ENCODE measurements around the gene CD244.

CD244 gene

GRCh38 chr1:160879056-160879455 lies 16.4 kb upstream of the CD244 start:
- TF ChIP-seq TEAD4 (IDR thresholded peaks at IDR 0.05): no peak
- TF ChIP-seq TAF1 (IDR thresholded peaks at IDR 0.05; ENCODE audit: low read depth): no peak
- TF ChIP-seq EGR1 (IDR thresholded peaks at IDR 0.05): no peak
- TF ChIP-seq NFIC (IDR thresholded peaks at IDR 0.05): no peak
- TF ChIP-seq CEBPB (IDR thresholded peaks at IDR 0.05): no peak
- TF ChIP-seq TCF12 (IDR thresholded peaks at IDR 0.05; ENCODE audit: low read depth): no peak
- no peak for TF ChIP-seq REST (IDR thresholded peaks at IDR 0.05; ENCODE audit: low read depth)
- no peak for TF ChIP-seq CREB1 (IDR thresholded peaks at IDR 0.05; ENCODE audit: low read depth)
- TF ChIP-seq EP300 (IDR thresholded peaks at IDR 0.05; ENCODE audit: borderline replicate concordance): no peak
- no peak for TF ChIP-seq YY1 (IDR thresholded peaks at IDR 0.05; ENCODE audit: low read depth)
- no peak for TF ChIP-seq ZBTB7A (IDR thresholded peaks at IDR 0.05; ENCODE audit: low read depth)
- no peak for TF ChIP-seq FOXM1 (IDR thresholded peaks at IDR 0.05; ENCODE audit: borderline replicate concordance, low read depth)
- TF ChIP-seq, protein P1, sequence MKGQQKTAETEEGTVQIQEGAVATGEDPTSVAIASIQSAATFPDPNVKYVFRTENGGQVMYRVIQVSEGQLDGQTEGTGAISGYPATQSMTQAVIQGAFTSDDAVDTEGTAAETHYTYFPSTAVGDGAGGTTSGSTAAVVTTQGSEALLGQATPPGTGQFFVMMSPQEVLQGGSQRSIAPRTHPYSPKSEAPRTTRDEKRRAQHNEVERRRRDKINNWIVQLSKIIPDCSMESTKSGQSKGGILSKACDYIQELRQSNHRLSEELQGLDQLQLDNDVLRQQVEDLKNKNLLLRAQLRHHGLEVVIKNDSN (IDR thresholded peaks at IDR 0.05): no peak
- TF ChIP-seq, protein P2, sequence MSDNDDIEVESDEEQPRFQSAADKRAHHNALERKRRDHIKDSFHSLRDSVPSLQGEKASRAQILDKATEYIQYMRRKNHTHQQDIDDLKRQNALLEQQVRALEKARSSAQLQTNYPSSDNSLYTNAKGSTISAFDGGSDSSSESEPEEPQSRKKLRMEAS (IDR thresholded peaks at IDR 0.05): no peak
- no peak for TF ChIP-seq RAD21 (IDR thresholded peaks at IDR 0.05; ENCODE audit: low read depth)

DNA sequence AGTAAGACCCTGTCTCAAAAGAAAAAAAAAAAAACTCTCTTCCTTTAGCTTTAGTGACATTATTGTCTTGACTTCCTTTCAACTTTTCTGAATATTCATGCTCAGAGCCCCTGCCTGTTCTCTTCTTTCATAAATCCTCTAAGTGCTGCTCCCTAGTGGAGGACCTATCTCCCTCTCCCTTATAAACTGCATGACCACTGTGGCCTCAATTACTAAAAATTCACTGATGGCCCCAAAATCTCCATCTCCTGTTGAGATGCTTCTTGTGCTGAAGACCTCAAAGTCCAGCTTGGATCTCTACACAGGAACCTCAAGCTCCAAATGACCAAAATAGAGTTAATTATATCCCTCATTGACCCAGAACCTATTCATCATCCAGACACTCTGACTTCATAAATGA lies 14.5 kb upstream of the CD244 start:
- no peak for TF ChIP-seq REST (IDR thresholded peaks at IDR 0.05; ENCODE audit: low read depth)
- no peak for TF ChIP-seq RAD21 (IDR thresholded peaks at IDR 0.05; ENCODE audit: low read depth)
- no peak for TF ChIP-seq CREB1 (IDR thresholded peaks at IDR 0.05; ENCODE audit: low read depth)
- no peak for TF ChIP-seq EP300 (IDR thresholded peaks at IDR 0.05; ENCODE audit: borderline replicate concordance)
- TF ChIP-seq YY1 (IDR thresholded peaks at IDR 0.05; ENCODE audit: low read depth): no peak

GRCh38 chr1:160876311-160876710 lies 13.6 kb upstream of the CD244 start:
- TF ChIP-seq CEBPB (IDR thresholded peaks at IDR 0.05) (no peak), EP300 (IDR thresholded peaks at IDR 0.05; ENCODE audit: borderline replicate concordance) (no peak), CREB1 (IDR thresholded peaks at IDR 0.05; ENCODE audit: low read depth) (no peak), REST (IDR thresholded peaks at IDR 0.05; ENCODE audit: low read depth) (no peak), EGR1 (IDR thresholded peaks at IDR 0.05) (no peak), FOXM1 (IDR thresholded peaks at IDR 0.05; ENCODE audit: borderline replicate concordance, low read depth) (no peak), YY1 (IDR thresholded peaks at IDR 0.05; ENCODE audit: low read depth) (no peak), TCF12 (IDR thresholded peaks at IDR 0.05; ENCODE audit: low read depth) (no peak), NFIC (IDR thresholded peaks at IDR 0.05) (no peak), ZBTB7A (IDR thresholded peaks at IDR 0.05; ENCODE audit: low read depth) (no peak), TEAD4 (IDR thresholded peaks at IDR 0.05) (no peak)
- TF ChIP-seq, protein P2 (IDR thresholded peaks at IDR 0.05): no peak
- TF ChIP-seq, protein P1 (IDR thresholded peaks at IDR 0.05): no peak

DNA sequence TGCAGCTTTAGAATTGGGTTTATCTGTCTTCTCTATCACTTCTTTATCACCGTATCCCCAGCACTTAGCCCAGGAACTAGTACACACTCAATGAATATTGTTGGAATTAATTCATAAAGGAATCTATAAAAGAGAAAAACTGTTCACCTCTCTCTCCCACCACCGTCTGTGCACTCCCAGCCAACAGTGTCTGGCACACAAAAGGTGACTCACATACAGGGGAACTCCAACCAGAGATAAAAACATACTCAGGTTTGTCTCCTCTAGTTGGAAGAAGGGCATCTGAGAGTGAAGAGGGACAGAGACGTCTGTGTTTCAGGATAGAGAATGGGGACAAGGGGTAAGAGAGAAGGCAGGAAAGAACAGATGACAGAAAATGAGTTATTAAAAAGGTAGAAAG lies 12.2 kb upstream of the CD244 start:
- TF ChIP-seq CEBPB (IDR thresholded peaks at IDR 0.05) (no peak), EP300 (IDR thresholded peaks at IDR 0.05; ENCODE audit: borderline replicate concordance) (no peak), RAD21 (IDR thresholded peaks at IDR 0.05; ENCODE audit: low read depth) (no peak), TAF1 (IDR thresholded peaks at IDR 0.05; ENCODE audit: low read depth) (no peak), EGR1 (IDR thresholded peaks at IDR 0.05) (no peak), TEAD4 (IDR thresholded peaks at IDR 0.05) (no peak)

DNA sequence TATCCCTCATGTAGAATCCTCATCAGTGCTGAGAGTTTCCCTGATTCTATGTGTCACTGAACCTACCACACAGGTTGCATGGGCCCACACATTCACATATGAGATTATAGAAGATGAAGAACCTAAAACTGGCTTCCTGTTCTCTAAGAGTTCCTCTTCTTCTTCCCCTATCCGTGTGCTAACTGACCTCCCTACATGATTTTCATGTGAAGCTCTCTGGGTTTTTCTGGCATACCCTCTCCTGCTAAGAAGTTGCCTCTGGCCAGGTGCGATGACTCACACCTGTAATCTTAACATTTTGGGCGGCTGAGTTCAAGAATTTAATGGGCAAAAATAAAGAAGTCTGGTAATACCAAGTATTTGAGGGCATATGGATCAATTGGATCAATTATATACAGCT lies 5.5 kb upstream of the CD244 start:
- TF ChIP-seq CREB1 (IDR thresholded peaks at IDR 0.05; ENCODE audit: low read depth) (no peak), RAD21 (IDR thresholded peaks at IDR 0.05; ENCODE audit: low read depth) (no peak), CEBPB (IDR thresholded peaks at IDR 0.05) (no peak), YY1 (IDR thresholded peaks at IDR 0.05; ENCODE audit: low read depth) (no peak), NFIC (IDR thresholded peaks at IDR 0.05) (no peak), TCF12 (IDR thresholded peaks at IDR 0.05; ENCODE audit: low read depth) (no peak), TEAD4 (IDR thresholded peaks at IDR 0.05) (no peak), ZBTB7A (IDR thresholded peaks at IDR 0.05; ENCODE audit: low read depth) (no peak), FOXM1 (IDR thresholded peaks at IDR 0.05; ENCODE audit: borderline replicate concordance, low read depth) (no peak), EP300 (IDR thresholded peaks at IDR 0.05; ENCODE audit: borderline replicate concordance) (no peak)
